Epithelial cell of esophagus (primary cell): ENCODE results near the gene RIOK2.

Experiments
- DNase-seq: peaks from one replicate; pipeline ENCODE4 v3.0.0; 2010; ENCODE audit warnings: low read depth
- H3K4me3 ChIP-seq: 2 replicates; pipeline ENCODE4 v1.5.1; 2011; ENCODE audit warnings: mild to moderate bottlenecking, low read length, control low read depth
- TF ChIP-seq, protein P1 (sequence below): IDR thresholded peaks from 2 replicates; pipeline ENCODE4 v1.5.1; 2011; ENCODE audit warnings: low read depth, mild to moderate bottlenecking, low read length, control low read depth, inconsistent platforms; ENCODE audit not compliant: insufficient read depth; ENCODE audit errors: missing control alignments

The RIOK2 gene

DNA sequence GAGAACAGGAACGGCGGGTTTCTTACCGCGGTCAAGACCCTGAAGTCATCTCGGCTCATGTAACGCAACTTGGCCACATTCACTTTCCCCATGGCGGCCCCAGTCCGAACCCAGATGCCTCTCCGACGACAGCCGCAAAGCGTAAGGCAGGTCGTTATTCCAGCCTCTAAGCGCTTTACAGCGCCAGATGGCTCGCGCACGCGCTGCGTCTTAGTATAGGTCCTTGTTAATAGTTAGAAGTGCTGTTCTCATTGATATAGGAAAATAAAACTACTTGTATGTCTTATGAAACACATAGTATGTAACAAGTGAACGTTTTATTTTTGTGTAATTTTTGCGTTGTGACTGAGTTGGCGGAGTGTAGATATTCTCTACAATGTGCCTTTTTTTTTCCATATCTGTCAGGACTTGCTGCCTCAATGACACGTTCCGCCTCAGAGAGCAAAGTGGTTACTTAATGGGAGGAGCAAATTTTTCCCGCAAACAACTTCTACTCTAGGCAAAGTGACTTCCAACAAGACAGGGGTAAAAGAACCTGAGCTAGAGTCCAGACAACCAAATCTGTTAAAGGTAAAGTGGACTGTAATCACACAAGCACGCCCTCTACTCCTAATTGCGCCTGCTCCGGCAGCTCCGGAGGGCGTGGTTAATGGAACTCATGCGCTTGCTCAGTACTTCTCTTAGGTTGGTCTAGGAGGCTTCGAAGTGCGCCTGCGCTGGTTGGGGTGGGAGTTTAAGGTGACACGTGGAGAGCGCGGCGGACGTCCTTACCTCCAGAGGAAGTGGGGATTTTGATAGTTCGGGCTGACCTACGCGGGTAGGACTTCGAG is at the start of gene RIOK2:
TSS of gene RIOK2 (minus strand) at position 148 of the 830 bp plus-strand sequence. CDS start at position 92, 56 bp downstream.
- H3K4me3 ChIP-seq = peak within 1 kb of the TSS; percentile 98
- TF ChIP-seq, protein P1, sequence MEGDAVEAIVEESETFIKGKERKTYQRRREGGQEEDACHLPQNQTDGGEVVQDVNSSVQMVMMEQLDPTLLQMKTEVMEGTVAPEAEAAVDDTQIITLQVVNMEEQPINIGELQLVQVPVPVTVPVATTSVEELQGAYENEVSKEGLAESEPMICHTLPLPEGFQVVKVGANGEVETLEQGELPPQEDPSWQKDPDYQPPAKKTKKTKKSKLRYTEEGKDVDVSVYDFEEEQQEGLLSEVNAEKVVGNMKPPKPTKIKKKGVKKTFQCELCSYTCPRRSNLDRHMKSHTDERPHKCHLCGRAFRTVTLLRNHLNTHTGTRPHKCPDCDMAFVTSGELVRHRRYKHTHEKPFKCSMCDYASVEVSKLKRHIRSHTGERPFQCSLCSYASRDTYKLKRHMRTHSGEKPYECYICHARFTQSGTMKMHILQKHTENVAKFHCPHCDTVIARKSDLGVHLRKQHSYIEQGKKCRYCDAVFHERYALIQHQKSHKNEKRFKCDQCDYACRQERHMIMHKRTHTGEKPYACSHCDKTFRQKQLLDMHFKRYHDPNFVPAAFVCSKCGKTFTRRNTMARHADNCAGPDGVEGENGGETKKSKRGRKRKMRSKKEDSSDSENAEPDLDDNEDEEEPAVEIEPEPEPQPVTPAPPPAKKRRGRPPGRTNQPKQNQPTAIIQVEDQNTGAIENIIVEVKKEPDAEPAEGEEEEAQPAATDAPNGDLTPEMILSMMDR = no peak
- DNase-seq = peak; percentile 95

DNA sequence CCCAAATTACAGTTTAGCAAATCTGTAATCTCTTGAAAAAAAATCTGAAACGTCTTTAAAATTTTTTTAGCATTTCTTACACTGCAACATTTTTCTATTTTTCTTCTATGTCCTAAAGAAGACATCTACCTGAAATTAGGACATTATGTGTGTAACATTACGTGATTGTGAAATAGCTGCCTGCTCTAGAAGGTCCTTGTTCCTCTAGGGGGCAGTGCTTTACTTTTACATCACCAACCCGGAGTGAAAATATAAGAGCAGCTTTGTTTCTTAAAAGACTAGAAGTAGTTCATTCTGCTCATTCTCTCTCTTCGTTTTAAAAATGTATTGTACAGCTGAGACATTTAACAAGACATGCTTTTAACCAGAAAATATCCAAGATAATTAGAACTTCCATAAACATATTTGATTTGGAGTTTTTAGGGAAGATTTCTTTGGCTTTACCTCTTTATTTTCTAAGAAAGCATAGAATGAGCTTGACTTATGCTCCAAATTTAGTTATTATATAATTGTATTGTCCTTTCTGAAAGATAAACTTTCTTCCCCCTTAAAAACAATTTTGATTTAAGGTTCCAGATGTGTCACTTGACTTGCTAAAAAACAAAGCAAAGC is 48.1 kb upstream of the RIOK2 start:
- no peak overlapping the region for H3K4me3 ChIP-seq
- TF ChIP-seq, protein P1 = peak; percentile 84
- DNase-seq = peak; percentile 83

DNA sequence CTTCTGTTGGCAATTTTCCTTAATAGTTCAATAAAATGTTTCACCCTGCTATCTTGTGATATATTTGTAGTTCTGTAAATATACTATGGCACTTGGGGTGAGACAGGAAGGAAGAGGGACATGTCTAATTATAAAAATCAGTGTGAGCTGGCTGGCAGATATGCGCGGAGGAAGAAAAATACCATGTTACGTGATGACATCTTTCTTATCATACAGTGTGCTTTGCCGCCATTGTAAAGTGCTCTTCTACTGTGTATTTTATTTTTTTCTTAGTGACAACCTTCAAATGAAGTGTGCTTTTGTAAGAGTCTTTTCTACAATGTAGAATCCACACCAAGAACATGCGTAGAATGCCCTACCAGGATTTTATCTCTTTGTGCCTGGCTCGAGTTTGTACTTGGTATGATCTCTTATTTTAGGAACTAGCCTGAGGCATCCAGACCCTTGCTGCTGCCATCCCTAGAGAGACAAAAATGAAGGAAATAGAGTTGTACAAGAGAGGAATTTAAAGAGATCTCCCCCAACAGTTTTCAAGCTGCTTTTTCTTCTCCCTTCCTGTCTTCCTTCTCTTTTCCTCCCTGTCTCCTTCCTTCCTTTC is 46.7 kb upstream of the RIOK2 start:
- no peak overlapping the region for H3K4me3 ChIP-seq
- DNase-seq = no peak
- TF ChIP-seq, protein P1 = no peak

DNA sequence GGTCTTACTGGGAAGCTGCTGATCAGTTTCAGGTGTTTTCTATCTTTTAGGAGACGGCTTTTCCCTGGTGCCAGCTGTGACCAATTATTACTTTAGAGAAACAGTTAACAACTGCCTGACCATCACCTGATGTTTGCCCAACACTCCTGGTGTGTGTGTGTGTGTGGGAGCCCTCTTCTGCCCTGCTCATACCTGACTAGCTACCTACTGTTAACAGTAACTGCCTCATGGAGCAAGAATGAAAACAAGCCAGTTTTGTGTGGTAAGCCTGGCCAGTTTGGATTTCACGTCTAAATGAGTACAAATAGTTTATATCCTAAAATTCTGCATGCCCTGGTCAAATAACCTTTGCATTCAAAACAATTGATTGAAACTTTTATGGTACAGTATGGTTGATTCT is 46.1 kb upstream of the RIOK2 start:
- no peak overlapping the region for H3K4me3 ChIP-seq
- TF ChIP-seq, protein P1 = no peak
- DNase-seq = peak; percentile 77

DNA sequence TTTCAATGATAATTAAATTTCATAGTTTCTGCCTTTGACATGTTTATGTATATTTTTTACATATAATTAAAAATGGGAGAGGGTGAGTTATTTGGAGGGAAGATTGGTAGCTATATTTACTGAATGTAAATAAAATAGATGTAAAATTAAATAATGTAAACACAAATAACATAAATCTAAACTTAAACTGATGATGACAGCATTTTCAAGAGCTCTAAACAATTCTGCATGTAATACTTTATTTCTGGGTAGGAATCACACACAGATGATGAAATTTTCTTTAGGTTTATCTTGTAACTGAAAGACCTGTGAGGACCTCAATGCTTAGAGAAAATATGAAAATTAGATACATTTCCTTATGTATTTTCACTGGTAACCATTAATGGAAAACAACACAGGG is 42.2 kb upstream of the RIOK2 start:
- TF ChIP-seq, protein P1 = no peak
- H3K4me3 ChIP-seq = no peak overlapping the region
- DNase-seq = no peak

DNA sequence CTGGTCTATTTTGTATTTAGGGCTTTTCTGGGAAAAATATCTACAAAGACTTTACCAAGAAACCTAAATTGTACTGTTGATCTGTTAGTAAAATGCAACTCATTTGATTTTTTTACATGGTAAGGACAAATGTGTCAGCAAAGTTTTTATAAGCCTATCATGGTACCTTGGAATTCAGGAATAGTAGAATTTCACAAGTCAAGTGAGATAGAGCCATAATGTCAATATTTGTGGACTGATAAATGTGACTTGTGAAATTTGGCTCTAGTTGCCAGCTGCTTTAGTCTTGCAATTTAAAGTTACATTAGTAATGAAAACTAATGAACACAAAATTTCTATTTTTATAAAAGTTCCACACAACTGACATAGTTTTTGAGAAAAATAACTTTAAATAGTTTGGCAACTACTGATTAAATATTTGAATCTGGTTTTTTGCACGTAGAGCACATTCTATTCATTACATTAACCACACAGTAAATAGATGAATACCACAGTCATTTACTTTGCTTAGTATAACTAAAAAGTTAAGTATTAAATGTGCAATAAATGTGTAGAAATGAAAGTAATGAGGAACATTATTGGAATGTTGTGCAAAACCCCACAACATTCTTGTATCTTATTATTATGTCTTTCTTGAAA is 41.2 kb upstream of the RIOK2 start:
- TF ChIP-seq, protein P1 = no peak
- H3K4me3 ChIP-seq = no peak overlapping the region
- DNase-seq = no peak
